ENCODE results near the gene PDSS2. TPM values are rescaled to one million over a fixed set of nuclear protein-coding genes. Genes with fewer than 3 reads are reported as not detected.
A peak's percentile ranks its signal among the peaks of the same experiment; 100 is the strongest.

The PDSS2 gene
- total and polyA plus RNA-seq, 9 of the 15 experiments (the other 6 are each of a cell fraction or from before 2014, with no cell fraction given) = 5.8 to 21.1 (median 12.0) TPM

DNA sequence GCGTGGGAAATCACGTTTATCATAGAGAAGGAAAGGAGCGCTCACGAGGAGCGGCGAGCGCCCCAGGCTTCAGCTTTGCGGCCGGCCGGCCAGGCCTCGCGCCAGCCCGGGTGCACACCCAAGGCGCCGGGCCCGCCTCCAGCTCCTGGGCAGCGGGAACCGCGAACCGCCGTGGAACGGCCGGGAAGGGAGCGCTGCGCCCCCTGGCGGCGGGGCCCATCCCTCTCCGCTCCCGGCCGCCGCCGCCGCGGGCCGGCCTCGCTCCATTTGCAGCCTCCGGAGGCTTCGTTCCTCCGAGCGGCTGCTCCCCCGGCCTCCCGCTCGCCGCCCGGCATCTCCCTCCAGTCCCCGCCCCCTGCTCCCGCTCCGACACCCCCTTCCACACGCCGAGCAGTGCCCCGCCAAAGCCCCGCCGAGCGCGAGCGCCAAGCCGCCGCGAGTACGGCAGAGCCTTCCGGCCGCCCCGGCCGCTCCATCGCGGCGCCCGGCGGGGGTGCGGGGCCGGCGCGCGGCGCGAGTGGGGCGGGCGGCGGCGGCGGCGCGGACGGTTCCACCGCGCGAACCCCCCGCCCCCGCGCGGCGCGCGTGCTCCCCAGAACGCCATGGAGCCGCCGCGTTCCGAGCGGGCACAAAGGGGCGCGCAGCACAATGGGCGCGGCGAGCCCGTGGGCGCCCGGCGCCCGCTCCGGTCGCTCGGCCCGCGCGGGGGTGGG, 345.0 kb downstream of the PDSS2 start (continued):
- TF ChIP-seq, protein P1, sequence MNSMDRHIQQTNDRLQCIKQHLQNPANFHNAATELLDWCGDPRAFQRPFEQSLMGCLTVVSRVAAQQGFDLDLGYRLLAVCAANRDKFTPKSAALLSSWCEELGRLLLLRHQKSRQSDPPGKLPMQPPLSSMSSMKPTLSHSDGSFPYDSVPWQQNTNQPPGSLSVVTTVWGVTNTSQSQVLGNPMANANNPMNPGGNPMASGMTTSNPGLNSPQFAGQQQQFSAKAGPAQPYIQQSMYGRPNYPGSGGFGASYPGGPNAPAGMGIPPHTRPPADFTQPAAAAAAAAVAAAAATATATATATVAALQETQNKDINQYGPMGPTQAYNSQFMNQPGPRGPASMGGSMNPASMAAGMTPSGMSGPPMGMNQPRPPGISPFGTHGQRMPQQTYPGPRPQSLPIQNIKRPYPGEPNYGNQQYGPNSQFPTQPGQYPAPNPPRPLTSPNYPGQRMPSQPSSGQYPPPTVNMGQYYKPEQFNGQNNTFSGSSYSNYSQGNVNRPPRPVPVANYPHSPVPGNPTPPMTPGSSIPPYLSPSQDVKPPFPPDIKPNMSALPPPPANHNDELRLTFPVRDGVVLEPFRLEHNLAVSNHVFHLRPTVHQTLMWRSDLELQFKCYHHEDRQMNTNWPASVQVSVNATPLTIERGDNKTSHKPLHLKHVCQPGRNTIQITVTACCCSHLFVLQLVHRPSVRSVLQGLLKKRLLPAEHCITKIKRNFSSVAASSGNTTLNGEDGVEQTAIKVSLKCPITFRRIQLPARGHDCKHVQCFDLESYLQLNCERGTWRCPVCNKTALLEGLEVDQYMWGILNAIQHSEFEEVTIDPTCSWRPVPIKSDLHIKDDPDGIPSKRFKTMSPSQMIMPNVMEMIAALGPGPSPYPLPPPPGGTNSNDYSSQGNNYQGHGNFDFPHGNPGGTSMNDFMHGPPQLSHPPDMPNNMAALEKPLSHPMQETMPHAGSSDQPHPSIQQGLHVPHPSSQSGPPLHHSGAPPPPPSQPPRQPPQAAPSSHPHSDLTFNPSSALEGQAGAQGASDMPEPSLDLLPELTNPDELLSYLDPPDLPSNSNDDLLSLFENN (IDR thresholded peaks at IDR 0.05; ENCODE audit: low read depth in 2 of 2, low read length in 2 of 2) = peak in 1 of 2 experiments; percentile 43; a peak in 1 of 4 replicates
- TF ChIP-seq, protein P2, sequence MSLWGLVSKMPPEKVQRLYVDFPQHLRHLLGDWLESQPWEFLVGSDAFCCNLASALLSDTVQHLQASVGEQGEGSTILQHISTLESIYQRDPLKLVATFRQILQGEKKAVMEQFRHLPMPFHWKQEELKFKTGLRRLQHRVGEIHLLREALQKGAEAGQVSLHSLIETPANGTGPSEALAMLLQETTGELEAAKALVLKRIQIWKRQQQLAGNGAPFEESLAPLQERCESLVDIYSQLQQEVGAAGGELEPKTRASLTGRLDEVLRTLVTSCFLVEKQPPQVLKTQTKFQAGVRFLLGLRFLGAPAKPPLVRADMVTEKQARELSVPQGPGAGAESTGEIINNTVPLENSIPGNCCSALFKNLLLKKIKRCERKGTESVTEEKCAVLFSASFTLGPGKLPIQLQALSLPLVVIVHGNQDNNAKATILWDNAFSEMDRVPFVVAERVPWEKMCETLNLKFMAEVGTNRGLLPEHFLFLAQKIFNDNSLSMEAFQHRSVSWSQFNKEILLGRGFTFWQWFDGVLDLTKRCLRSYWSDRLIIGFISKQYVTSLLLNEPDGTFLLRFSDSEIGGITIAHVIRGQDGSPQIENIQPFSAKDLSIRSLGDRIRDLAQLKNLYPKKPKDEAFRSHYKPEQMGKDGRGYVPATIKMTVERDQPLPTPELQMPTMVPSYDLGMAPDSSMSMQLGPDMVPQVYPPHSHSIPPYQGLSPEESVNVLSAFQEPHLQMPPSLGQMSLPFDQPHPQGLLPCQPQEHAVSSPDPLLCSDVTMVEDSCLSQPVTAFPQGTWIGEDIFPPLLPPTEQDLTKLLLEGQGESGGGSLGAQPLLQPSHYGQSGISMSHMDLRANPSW (CRISPR knock-in tag; IDR thresholded peaks at IDR 0.05) = no peak
- TF ChIP-seq EZH2 (IDR thresholded peaks at IDR 0.05; ENCODE audit: borderline replicate concordance, low read depth, low read length) (no peak), PHF8 (IDR thresholded peaks at IDR 0.05; ENCODE audit: borderline replicate concordance, low read length) (peak; percentile 56; the same call in 1 of the 2 replicates), SNIP1 (IDR thresholded peaks at IDR 0.05; ENCODE audit: low read depth) (no peak), POU5F1 (IDR thresholded peaks at IDR 0.05; ENCODE audit: borderline replicate concordance, low read depth, low read length, partially characterized antibody) (no peak), ARHGAP35 (IDR thresholded peaks at IDR 0.05; ENCODE audit: partially characterized antibody) (no peak)
- TF ChIP-seq, protein P3, sequence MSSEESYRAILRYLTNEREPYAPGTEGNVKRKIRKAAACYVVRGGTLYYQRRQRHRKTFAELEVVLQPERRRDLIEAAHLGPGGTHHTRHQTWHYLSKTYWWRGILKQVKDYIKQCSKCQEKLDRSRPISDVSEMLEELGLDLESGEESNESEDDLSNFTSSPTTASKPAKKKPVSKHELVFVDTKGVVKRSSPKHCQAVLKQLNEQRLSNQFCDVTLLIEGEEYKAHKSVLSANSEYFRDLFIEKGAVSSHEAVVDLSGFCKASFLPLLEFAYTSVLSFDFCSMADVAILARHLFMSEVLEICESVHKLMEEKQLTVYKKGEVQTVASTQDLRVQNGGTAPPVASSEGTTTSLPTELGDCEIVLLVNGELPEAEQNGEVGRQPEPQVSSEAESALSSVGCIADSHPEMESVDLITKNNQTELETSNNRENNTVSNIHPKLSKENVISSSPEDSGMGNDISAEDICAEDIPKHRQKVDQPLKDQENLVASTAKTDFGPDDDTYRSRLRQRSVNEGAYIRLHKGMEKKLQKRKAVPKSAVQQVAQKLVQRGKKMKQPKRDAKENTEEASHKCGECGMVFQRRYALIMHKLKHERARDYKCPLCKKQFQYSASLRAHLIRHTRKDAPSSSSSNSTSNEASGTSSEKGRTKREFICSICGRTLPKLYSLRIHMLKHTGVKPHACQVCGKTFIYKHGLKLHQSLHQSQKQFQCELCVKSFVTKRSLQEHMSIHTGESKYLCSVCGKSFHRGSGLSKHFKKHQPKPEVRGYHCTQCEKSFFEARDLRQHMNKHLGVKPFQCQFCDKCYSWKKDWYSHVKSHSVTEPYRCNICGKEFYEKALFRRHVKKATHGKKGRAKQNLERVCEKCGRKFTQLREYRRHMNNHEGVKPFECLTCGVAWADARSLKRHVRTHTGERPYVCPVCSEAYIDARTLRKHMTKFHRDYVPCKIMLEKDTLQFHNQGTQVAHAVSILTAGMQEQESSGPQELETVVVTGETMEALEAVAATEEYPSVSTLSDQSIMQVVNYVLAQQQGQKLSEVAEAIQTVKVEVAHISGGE (CRISPR knock-in tag; IDR thresholded peaks at IDR 0.05) = peak in 1 of 3 experiments; percentile 44; a peak in 1 of 6 replicates
- TF ChIP-seq, protein P4, sequence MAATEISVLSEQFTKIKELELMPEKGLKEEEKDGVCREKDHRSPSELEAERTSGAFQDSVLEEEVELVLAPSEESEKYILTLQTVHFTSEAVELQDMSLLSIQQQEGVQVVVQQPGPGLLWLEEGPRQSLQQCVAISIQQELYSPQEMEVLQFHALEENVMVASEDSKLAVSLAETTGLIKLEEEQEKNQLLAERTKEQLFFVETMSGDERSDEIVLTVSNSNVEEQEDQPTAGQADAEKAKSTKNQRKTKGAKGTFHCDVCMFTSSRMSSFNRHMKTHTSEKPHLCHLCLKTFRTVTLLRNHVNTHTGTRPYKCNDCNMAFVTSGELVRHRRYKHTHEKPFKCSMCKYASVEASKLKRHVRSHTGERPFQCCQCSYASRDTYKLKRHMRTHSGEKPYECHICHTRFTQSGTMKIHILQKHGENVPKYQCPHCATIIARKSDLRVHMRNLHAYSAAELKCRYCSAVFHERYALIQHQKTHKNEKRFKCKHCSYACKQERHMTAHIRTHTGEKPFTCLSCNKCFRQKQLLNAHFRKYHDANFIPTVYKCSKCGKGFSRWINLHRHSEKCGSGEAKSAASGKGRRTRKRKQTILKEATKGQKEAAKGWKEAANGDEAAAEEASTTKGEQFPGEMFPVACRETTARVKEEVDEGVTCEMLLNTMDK (IDR thresholded peaks at IDR 0.05; ENCODE audit: borderline replicate concordance, insufficient read depth, low read depth, low read length, poor library complexity, severe bottlenecking) = peak; percentile 79
- TF ChIP-seq, protein P5, sequence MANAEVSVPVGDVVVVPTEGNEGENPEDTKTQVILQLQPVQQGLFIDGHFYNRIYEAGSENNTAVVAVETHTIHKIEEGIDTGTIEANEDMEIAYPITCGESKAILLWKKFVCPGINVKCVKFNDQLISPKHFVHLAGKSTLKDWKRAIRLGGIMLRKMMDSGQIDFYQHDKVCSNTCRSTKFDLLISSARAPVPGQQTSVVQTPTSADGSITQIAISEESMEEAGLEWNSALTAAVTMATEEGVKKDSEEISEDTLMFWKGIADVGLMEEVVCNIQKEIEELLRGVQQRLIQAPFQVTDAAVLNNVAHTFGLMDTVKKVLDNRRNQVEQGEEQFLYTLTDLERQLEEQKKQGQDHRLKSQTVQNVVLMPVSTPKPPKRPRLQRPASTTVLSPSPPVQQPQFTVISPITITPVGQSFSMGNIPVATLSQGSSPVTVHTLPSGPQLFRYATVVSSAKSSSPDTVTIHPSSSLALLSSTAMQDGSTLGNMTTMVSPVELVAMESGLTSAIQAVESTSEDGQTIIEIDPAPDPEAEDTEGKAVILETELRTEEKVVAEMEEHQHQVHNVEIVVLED (CRISPR knock-in tag; IDR thresholded peaks at IDR 0.05) = peak; percentile 40
